ENCODE measurements around the gene TECTB.
"Not testable (repeated sequence)": the region's sequence is repeated elsewhere in the genome, so short reads cannot be mapped to it uniquely, and the experiment has no call there.

Gene TECTB

GRCh38 chr10:112249722-112250121, 33.5 kb upstream of the TECTB start:
- no peak for DNase-seq (ENCODE audit: extremely low spot score)
- no peak for TF ChIP-seq CTCF (IDR thresholded peaks at IDR 0.05; ENCODE audit: control extremely low read depth, extremely low read depth, low read depth, missing control alignments)
- ChIA-PET CTCF (no interaction called here), POLR2A (no interaction called here)

- ChIA-PET POLR2A (no interaction called here), CTCF (no interaction called here)
- TF ChIP-seq CTCF (IDR thresholded peaks at IDR 0.05; ENCODE audit: control extremely low read depth, extremely low read depth, low read depth, missing control alignments), result no peak
- DNase-seq (ENCODE audit: extremely low spot score), result no peak
Measured at GRCh38 chr10:112250555-112250954, 32.6 kb upstream of the TECTB start.

- POLR2A ChIA-PET; CTCF ChIA-PET; DNase-seq (ENCODE audit: extremely low spot score): not testable (repeated sequence)
Measured at GRCh38 chr10:112251238-112251637, 32.0 kb upstream of the TECTB start.

DNA sequence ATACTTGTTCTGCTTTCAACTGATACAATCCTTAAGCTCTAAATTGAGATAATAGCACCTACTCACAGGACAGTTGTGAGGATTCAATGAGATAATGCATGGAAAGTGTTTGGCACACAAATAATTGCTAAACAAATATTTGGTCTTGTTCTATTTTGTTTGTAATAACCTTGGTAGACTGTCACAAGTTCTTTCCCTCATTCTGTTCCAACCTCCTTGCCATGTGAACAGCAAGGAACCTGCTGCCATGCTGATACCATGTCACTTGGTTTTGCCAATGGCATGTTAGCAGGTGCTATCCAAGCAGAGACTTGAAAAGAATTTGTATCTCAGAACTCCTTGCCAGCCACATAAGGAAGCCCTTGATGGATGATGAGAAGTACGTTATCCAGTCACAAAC, 24.8 kb upstream of the TECTB start:
- CTCF ChIA-PET, result interaction anchor here (1.1 to 1.4 kb wide), 3 partner anchors 10 to 49 kb away, joined by 3 to 5 read pairs (median 3); no protein-coding TSS in a partner anchor
- DNase-seq (ENCODE audit: extremely low spot score), result no peak
- POLR2A ChIA-PET, result no interaction called here
- TF ChIP-seq CTCF (IDR thresholded peaks at IDR 0.05; ENCODE audit: control extremely low read depth, extremely low read depth, low read depth, missing control alignments), result no peak

GRCh38 chr10:112259688-112260087, 23.5 kb upstream of the TECTB start:
- ChIA-PET CTCF (no interaction called here), POLR2A (no interaction called here)
- no peak for TF ChIP-seq CTCF (IDR thresholded peaks at IDR 0.05; ENCODE audit: control extremely low read depth, extremely low read depth, low read depth, missing control alignments)
- no peak for DNase-seq (ENCODE audit: extremely low spot score)

DNA sequence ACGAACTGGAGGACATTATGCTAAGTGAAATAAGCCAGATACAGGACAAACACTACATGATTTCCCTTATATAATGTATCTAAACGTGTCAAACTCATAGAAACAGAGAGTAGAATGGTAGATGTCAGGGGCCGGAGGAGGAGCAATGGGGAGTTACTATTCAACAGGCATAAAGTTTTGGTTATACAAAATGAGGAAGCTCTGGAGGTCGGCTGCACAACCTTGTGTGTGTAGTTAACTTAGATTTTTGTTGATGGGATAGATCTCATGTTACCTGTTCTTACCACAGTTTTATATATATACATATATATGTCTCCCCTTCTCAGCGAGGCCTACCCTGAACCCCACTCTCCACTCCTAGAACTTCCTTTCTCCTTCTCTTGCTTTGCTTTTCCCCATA, 22.4 kb upstream of the TECTB start:
- TF ChIP-seq CTCF (IDR thresholded peaks at IDR 0.05; ENCODE audit: control extremely low read depth, extremely low read depth, low read depth, missing control alignments), result no peak
- POLR2A ChIA-PET, result no interaction called here
- CTCF ChIA-PET, result no interaction called here
- DNase-seq (ENCODE audit: extremely low spot score), result no peak

DNA sequence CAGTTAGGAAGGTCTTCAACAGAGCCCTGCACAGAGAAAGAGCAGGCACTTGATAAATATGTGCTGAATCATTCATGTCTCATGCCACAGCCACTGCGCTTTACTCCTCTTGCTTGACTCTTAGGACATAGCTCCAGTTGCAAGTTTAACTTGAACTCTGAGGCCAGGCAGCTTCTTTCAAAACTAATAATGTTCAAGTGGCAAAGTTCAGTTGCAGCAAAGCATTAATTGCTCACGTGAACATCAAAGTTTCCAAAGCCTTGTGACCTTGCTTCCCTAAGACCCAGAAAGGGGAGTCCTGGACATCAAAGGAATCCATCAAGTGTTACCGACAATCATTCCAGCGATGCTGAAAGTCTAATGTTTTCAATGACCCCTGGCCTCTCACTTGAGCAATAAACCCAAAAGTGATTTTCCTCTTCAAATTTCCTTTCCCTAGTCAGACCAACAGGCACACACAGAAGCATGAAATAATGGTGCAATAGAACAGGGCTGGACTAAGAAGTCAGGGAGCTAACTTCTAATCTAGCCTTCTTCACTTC, 21.8 kb upstream of the TECTB start:
- DNase-seq (ENCODE audit: extremely low spot score), result no peak
- POLR2A ChIA-PET, result no interaction called here
- CTCF ChIA-PET, result no interaction called here
- TF ChIP-seq CTCF (IDR thresholded peaks at IDR 0.05; ENCODE audit: control extremely low read depth, extremely low read depth, low read depth, missing control alignments), result no peak

Data from GM10248 (cell line).